ENCODE results near the gene SLC50A1.

Gene SLC50A1

DNA sequence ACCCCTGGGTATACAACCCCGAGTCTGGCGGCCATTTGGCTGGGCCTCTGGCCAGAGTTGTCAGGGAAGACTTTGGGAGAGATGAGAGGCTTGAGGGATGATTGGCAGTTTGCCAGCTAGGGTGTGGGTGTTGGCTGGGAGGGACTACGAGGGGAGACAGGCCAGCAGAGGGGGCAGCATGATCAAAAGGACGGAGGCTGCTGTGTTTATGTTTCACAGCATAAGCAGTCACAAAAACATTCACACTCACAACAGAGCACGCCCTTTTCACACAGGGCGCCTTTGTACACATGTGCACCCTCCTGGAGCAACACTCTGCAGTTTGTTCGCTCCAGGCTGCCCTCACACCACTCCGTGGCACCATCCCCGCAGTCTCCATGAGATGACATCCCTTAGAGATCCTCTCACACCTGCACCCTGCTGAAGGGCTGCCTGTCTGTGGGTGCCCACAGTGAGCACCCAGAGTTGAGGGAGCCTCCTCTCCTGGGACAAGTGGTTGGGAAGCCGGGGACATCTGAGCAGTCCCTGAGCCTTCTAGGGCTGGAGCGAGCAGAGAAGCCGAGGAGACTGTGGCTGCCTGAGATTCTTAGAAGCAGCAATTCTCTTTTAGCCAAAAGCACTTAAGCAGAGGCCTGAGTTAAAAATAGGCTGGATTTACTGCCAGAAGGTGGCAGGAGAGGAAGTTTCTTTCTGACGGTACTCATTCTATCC, 41.6 kb upstream of the SLC50A1 start:
- TF ChIP-seq, protein P1, sequence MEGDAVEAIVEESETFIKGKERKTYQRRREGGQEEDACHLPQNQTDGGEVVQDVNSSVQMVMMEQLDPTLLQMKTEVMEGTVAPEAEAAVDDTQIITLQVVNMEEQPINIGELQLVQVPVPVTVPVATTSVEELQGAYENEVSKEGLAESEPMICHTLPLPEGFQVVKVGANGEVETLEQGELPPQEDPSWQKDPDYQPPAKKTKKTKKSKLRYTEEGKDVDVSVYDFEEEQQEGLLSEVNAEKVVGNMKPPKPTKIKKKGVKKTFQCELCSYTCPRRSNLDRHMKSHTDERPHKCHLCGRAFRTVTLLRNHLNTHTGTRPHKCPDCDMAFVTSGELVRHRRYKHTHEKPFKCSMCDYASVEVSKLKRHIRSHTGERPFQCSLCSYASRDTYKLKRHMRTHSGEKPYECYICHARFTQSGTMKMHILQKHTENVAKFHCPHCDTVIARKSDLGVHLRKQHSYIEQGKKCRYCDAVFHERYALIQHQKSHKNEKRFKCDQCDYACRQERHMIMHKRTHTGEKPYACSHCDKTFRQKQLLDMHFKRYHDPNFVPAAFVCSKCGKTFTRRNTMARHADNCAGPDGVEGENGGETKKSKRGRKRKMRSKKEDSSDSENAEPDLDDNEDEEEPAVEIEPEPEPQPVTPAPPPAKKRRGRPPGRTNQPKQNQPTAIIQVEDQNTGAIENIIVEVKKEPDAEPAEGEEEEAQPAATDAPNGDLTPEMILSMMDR (IDR thresholded peaks at IDR 0.05; ENCODE audit: borderline replicate concordance, insufficient read depth, low read depth, low read length): peak; percentile 17; the same call in 1 of the 2 replicates
- no peak overlapping the region for H3K4me3 ChIP-seq (ENCODE audit: low read depth, low read length)

DNA sequence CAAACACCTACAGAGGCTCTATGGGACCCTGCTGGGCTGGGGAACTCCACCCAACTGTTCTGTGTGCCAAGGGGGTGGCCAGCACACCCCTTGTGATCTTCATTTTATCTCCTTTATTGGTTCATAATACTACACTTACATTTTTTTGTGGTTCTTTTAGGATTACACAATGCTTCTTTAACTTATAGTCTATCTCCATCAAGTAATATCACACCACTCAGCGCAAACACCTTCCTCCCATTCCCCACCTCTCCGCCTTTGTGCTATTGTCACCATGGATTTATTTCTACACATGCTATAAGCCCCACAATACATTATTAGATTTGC, 41.1 kb upstream of the SLC50A1 start:
- no peak overlapping the region for H3K4me3 ChIP-seq (ENCODE audit: low read depth, low read length)

DNA sequence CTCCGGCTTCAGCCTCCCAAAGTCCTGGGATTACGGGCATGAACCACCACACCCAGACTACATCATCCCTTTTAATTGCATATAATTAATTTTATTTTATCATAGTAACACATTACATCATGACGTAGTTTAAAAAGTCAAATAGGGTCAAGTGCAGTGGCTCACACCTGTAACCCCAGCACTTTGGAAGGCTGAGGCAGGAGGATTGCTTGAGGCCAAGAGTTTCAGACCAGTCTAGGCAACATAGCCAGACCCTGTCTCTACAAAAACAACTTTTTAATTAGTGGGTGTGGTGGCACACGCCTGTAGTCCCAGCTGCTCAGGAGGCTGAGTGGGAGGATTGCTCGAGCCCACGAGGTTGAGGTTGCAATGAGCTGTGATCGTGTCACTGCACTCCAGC, 36.3 kb upstream of the SLC50A1 start:
- H3K4me3 ChIP-seq (ENCODE audit: low read depth, low read length): no peak overlapping the region
- TF ChIP-seq, protein P1 (IDR thresholded peaks at IDR 0.05; ENCODE audit: borderline replicate concordance, insufficient read depth, low read depth, low read length): no peak

More for the DNA sequence above, 41.1 kb upstream of the SLC50A1 start:
- TF ChIP-seq, protein P1 (IDR thresholded peaks at IDR 0.05; ENCODE audit: borderline replicate concordance, insufficient read depth, low read depth, low read length): no peak

DNA sequence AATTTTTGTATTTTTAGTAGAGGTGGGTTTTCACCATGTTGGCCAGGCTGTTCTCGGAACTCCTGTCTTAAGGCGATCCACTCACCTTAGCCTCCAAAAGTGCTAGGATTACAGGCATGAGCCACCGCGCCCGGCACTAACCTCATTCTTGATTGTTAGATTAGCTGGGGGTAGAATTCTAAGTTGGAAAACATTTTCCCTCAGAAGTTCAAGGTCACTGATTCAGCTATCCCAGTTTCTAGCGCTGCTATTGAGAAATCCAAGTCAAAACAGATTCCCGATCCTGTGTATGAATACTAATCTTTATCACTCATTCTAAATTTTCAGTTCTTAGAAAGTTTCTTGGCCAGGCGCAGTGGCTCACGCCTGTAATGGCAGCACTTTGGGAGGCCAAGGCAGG, 32.3 kb upstream of the SLC50A1 start:
- no peak overlapping the region for H3K4me3 ChIP-seq (ENCODE audit: low read depth, low read length)
- TF ChIP-seq, protein P1 (IDR thresholded peaks at IDR 0.05; ENCODE audit: borderline replicate concordance, insufficient read depth, low read depth, low read length): no peak

DNA sequence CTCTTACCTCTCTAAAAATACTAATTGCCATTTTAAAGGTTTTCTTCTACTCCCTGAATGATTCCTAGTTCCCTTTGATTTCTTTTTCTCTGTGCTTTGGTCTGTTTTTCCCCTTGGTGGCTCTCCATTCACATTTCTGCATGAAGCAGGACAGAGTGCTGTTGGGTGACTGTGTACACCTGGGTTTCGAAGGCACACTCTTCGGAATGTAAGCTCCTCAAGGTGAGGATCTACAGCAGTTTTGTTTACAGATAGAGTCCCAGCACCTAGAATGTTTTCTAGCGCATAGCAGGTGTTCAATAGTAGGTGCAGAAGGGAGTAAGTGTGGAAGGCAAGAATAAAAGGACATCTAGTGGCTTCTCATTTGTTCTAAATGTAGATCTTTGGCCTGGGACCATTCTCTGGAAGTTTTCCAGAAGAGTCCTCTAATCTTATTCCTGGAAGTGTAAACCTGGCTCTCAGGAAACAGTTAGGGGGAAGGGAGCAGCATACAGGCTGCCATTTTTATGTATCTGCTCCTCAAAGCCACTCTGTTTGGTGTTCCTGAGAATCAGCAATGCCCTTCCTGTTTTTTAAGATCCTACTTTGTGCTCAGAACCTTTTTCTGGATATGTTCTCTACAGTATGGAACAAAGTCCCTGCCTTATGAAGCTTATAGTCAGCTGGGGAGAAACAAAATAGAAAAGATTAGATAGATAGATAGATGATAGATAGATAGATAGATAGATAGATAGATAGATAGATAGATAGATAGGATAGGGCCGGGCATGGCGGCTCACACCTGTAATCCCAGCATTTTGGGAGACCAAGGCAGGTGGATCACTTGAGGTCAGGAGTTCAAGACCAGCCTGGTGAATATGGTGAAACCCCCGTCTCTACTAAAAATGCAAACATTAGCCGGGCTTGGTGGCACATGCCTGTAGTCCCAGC, 30.8 kb upstream of the SLC50A1 start:
- no peak overlapping the region for H3K4me3 ChIP-seq (ENCODE audit: low read depth, low read length)
- TF ChIP-seq, protein P1 (IDR thresholded peaks at IDR 0.05; ENCODE audit: borderline replicate concordance, insufficient read depth, low read depth, low read length): no peak

DNA sequence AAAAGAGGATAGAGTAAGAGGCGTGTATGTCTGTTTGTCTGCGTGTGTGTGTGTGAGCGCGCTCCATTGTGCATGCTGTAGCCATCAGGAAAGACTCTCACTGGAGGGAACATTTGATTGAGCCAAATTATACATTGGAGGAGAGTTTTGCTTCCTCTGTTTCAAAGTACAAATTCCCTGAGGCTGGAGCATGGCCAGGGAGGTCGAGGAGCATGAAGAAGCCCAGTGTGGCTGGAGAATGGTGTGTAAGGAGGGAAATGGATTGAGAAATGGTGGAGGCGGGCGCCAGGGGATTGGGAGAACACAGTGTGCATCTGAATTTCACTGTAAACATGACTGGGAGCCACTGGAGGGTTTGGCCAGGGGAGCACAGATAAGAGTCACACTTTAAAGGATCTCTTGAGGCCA, 30.0 kb upstream of the SLC50A1 start:
- no peak overlapping the region for H3K4me3 ChIP-seq (ENCODE audit: low read depth, low read length)
- TF ChIP-seq, protein P1 (IDR thresholded peaks at IDR 0.05; ENCODE audit: borderline replicate concordance, insufficient read depth, low read depth, low read length): no peak
